T-cell (primary cell): Measurements from ENCODE around the gene SIRT4. TPM values are rescaled to one million over a fixed set of nuclear protein-coding genes. Genes with fewer than 3 reads are reported as not detected.
A peak's percentile ranks its signal among the peaks of the same experiment; 100 is the strongest.

Experiments
- ATAC-seq, 4 experiments: fragments of 200-7000 bp in 3 of 4; fragments of 150-1000 bp in 1 of 4; cut with Tn5 transposase; replicated peaks in 1 of 4; 1 replicate in 3 of 4; 2 replicates in 1 of 4; pipeline ENCODE4 v1.10.0; 2021; ENCODE audit warnings: moderate library complexity in 3 of 4, mild to moderate bottlenecking in 2 of 4, moderate number of reproducible peaks in 1 of 4
- CTCF ChIA-PET, 2 donors: fragments of 300-600 bp; sonication (Branson Sonifier 250); formaldehyde crosslinking; loops; one replicate each; lab custom pipeline; 2022; ENCODE audit warnings: antibody characterized with exemption in 2 of 2; lab: Charles Lee
- POLR2A ChIA-PET, 2 donors: fragments of 300-600 bp; sonication (Branson Sonifier 250); formaldehyde crosslinking; loops; one replicate each; lab custom pipeline; 2022; ENCODE audit warnings: antibody characterized with exemption in 2 of 2; lab: Charles Lee
- DNase-seq, 35 experiments: peaks; one replicate each; pipeline versions ENCODE4 v3.0.0 to v3.0.0-alpha.2; 2013 to 2023
- H3K27ac ChIP-seq: one replicate; pipeline ENCODE4 v1.5.1; 2013; ENCODE audit warnings: low read length
- H3K27me3 ChIP-seq, 2 experiments: replicated peaks in 1 of 2; 1 replicate in 1 of 2; 2 replicates in 1 of 2; pipeline versions ENCODE4 v1.6.1 to v1.7.0; 2013; ENCODE audit warnings: low read length in 1 of 2, mixed read lengths in 1 of 2; ENCODE audit not compliant: control insufficient read depth in 2 of 2, insufficient read depth in 2 of 2; ENCODE audit errors: extremely low read depth in 1 of 2
- H3K36me3 ChIP-seq, 2 donors: 1 replicate in 1 of 2; 2 replicates in 1 of 2; pipeline versions ENCODE4 v1.6.1 to v1.7.0; 2013; ENCODE audit warnings: low read length in 1 of 2; ENCODE audit not compliant: control insufficient read depth in 2 of 2, insufficient read depth in 1 of 2; ENCODE audit errors: extremely low read depth in 1 of 2
- H3K4me1 ChIP-seq, 2 experiments: 1 replicate in 1 of 2; 2 replicates in 1 of 2; pipeline versions ENCODE4 v1.6.1 to v1.7.0; 2013; ENCODE audit warnings: low read length in 2 of 2, mixed read lengths in 1 of 2; ENCODE audit not compliant: insufficient read depth in 2 of 2, control insufficient read depth in 1 of 2; ENCODE audit errors: extremely low read depth in 1 of 2
- H3K4me3 ChIP-seq, 2 donors: 1 replicate in 1 of 2; 2 replicates in 1 of 2; pipeline versions ENCODE4 v1.5.1 to v1.7.0; 2013; ENCODE audit warnings: mild to moderate bottlenecking in 2 of 2, low read length in 1 of 2, moderate library complexity in 1 of 2; ENCODE audit not compliant: control insufficient read depth in 1 of 2; ENCODE audit errors: extremely low read depth in 1 of 2
- H3K9me3 ChIP-seq: 2 replicates; pipeline ENCODE4 v1.7.0; 2013
- H3K27ac Mint-ChIP-seq, 2 donors: one replicate each; pipeline ENCODE4 v1.8.0; 2020 to 2021; ENCODE audit warnings: mild to moderate bottlenecking in 2 of 2, mixed read lengths in 2 of 2
- H3K27me3 Mint-ChIP-seq, 2 donors: one replicate each; pipeline ENCODE4 v1.8.0; 2021 to 2022; ENCODE audit warnings: mixed read lengths in 2 of 2
- H3K36me3 Mint-ChIP-seq: one replicate; pipeline ENCODE4 v1.8.0; 2021; ENCODE audit warnings: mixed read lengths
- H3K4me1 Mint-ChIP-seq, 3 donors: one replicate each; pipeline ENCODE4 v1.8.0; 2020 to 2022; ENCODE audit warnings: mixed read lengths in 3 of 3, mild to moderate bottlenecking in 1 of 3
- H3K4me3 Mint-ChIP-seq, 3 donors: one replicate each; pipeline ENCODE4 v1.8.0; 2020 to 2022; ENCODE audit warnings: mild to moderate bottlenecking in 3 of 3, mixed read lengths in 3 of 3, moderate library complexity in 3 of 3
- H3K9me3 Mint-ChIP-seq, 3 donors: one replicate each; pipeline ENCODE4 v1.8.0; 2020 to 2022; ENCODE audit warnings: mixed read lengths in 3 of 3
- WGBS: methylation state at CpG from one replicate; pipeline ENCODE4 v1.1.5; 2013; ENCODE audit warnings: missing lambda C conversion rate; ENCODE audit not compliant: insufficient coverage; 5-methylcytosine and 5-hydroxymethylcytosine counted together
- total RNA-seq, 35 experiments: library from RNA in 6 of 35; stranded (reverse) in 6 of 35; fragments of 120-200 nt in 1 of 35; gene quantifications; one replicate each; pipeline versions ENCODE4 v1.2.1 to v1.2.4 and lab custom pipeline; 2013 to 2026

SIRT4 gene
- total RNA-seq, 5 donors from 2014 or later (not counting 1 experiment from before 2014, with no cell fraction given): 0.73 to 5.7 (median 4.1) TPM

DNA sequence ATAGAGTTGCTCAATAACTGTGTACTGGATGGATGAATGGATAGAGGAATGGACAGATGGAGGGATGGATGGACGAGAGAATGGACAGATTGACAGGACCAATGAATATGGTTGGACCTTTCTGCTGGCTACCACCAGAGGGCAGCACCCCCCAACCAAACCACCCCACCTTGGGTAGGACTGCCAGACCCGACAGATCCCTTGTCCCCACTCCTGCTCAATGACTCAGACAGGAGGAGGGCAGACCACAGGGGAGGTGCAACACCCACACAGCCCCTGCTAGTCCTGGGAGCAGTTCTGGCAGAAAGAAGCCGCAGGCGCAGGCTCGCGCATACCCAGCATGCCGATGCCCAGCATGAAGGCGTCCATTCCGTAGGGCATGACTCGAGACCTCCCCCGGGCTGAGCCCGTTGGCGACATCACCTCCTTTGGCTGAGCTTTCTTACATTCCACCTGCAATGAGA is 54.5 kb downstream of the SIRT4 start:
- no peak overlapping the region for H3K4me3 Mint-ChIP-seq
- Histone ChIP-seq H3K4me1 (peaks cover 0 to 3% of the 10 kb centered on the region in 2 experiments), H3K36me3 (no peaks in the 10 kb centered on the region), H3K9me3 (no peaks in the 10 kb centered on the region), H3K4me3 (no peak overlapping the region), H3K27me3 (peaks cover 10 to 50% of the 10 kb centered on the region in 2 experiments), H3K27ac (no peak overlapping the region)
- DNase-seq (peak; percentile 17 to 79 (median 62)), ATAC-seq (peak; percentile 82 to 92 (median 88))
- no peaks in the 10 kb centered on the region for H3K36me3 Mint-ChIP-seq
- POLR2A ChIA-PET: no interaction called here
- H3K4me1 Mint-ChIP-seq: peaks cover 0 to 6% (median 0%) of the 10 kb centered on the region in 3 donors
- no peaks in the 10 kb centered on the region for H3K9me3 Mint-ChIP-seq
- CTCF ChIA-PET: interaction anchor here (0.6 to 1.2 kb wide), 2 partner anchors 29 to 110 kb away, joined by 4 to 6 read pairs; no protein-coding TSS in a partner anchor
- peaks cover 36 to 41% of the 10 kb centered on the region in 2 donors for H3K27me3 Mint-ChIP-seq
- WGBS: 64% methylated on average over 12 of the region's 13 CpGs
- no peak overlapping the region for H3K27ac Mint-ChIP-seq

- no peak overlapping the region for H3K27ac ChIP-seq
- no CpG with 5 or more reads among the region's 5 CpGs for WGBS
- no peaks in the 10 kb centered on the region for H3K36me3 ChIP-seq
- CTCF ChIA-PET: interaction anchor here (0.5 to 1.2 kb wide), 4 partner anchors 26 to 1623 kb away, joined by 3 to 6 read pairs (median 4); no protein-coding TSS in a partner anchor
- ATAC-seq (no peak), DNase-seq (no peak)
- H3K27me3 ChIP-seq: peaks cover 10 to 55% of the 10 kb centered on the region in 2 experiments
- peaks cover under 1 to 11% (median 2%) of the 10 kb centered on the region in 3 donors for H3K4me1 Mint-ChIP-seq
- no peak overlapping the region for H3K4me3 ChIP-seq
- POLR2A ChIA-PET: no interaction called here
- H3K36me3 Mint-ChIP-seq: no peaks in the 10 kb centered on the region
- peaks cover 41 to 42% of the 10 kb centered on the region in 2 donors for H3K27me3 Mint-ChIP-seq
- no peaks in the 10 kb centered on the region for H3K9me3 ChIP-seq
- H3K9me3 Mint-ChIP-seq: no peaks in the 10 kb centered on the region
- H3K27ac Mint-ChIP-seq: no peak overlapping the region
- H3K4me1 ChIP-seq: peaks cover 0 to 5% of the 10 kb centered on the region in 2 experiments
- no peak overlapping the region for H3K4me3 Mint-ChIP-seq
These were observed 55.0 kb downstream of the SIRT4 start for GRCh38 chr12:120357104-120357503.

- Mint-ChIP-seq H3K27ac (no peak overlapping the region), H3K27me3 (peaks cover 54 to 55% of the 10 kb centered on the region in 2 donors), H3K4me1 (peaks cover 2 to 15% (median 3%) of the 10 kb centered on the region in 3 donors), H3K9me3 (no peaks in the 10 kb centered on the region), H3K4me3 (no peak overlapping the region), H3K36me3 (no peaks in the 10 kb centered on the region)
- WGBS: 50% methylated on average over 19 of the region's 19 CpGs
- H3K4me1 ChIP-seq: peaks cover 0 to 5% of the 10 kb centered on the region in 2 experiments
- H3K27ac ChIP-seq: no peak overlapping the region
- DNase-seq (no peak), ATAC-seq (no peak)
- POLR2A ChIA-PET: no interaction called here
- no peak overlapping the region for H3K4me3 ChIP-seq
- peaks cover 13 to 66% of the 10 kb centered on the region in 2 experiments for H3K27me3 ChIP-seq
- no peaks in the 10 kb centered on the region for H3K9me3 ChIP-seq
- no peaks in the 10 kb centered on the region for H3K36me3 ChIP-seq
- CTCF ChIA-PET: interaction anchor here in 1 of 2 donors (0.6 kb wide), 2 partner anchors 533 to 900 kb away, joined by 3 read pairs; no protein-coding TSS in a partner anchor
These were observed 56.4 kb downstream of the SIRT4 start for GRCh38 chr12:120358412-120359100.

GRCh38 chr12:120359128-120359527 is 57.0 kb downstream of the SIRT4 start:
- WGBS: no CpG with 5 or more reads among the region's 1 CpG
- Histone ChIP-seq H3K9me3 (no peaks in the 10 kb centered on the region), H3K4me3 (no peak overlapping the region), H3K27me3 (peaks cover 12 to 71% of the 10 kb centered on the region in 2 experiments), H3K27ac (no peak overlapping the region), H3K36me3 (no peaks in the 10 kb centered on the region), H3K4me1 (peaks cover 0 to 5% of the 10 kb centered on the region in 2 experiments)
- no peak overlapping the region for H3K27ac Mint-ChIP-seq
- H3K4me1 Mint-ChIP-seq: peaks cover 2 to 15% (median 3%) of the 10 kb centered on the region in 3 donors
- peaks cover 55 to 59% of the 10 kb centered on the region in 2 donors for H3K27me3 Mint-ChIP-seq
- no peaks in the 10 kb centered on the region for H3K36me3 Mint-ChIP-seq
- POLR2A ChIA-PET: no interaction called here
- H3K4me3 Mint-ChIP-seq: no peak overlapping the region
- H3K9me3 Mint-ChIP-seq: no peaks in the 10 kb centered on the region
- DNase-seq: no peak
- ATAC-seq: no peak
- CTCF ChIA-PET: interaction anchor here (0.6 kb wide), 3 partner anchors 289 to 899 kb away, joined by 3 read pairs; no protein-coding TSS in a partner anchor

DNA sequence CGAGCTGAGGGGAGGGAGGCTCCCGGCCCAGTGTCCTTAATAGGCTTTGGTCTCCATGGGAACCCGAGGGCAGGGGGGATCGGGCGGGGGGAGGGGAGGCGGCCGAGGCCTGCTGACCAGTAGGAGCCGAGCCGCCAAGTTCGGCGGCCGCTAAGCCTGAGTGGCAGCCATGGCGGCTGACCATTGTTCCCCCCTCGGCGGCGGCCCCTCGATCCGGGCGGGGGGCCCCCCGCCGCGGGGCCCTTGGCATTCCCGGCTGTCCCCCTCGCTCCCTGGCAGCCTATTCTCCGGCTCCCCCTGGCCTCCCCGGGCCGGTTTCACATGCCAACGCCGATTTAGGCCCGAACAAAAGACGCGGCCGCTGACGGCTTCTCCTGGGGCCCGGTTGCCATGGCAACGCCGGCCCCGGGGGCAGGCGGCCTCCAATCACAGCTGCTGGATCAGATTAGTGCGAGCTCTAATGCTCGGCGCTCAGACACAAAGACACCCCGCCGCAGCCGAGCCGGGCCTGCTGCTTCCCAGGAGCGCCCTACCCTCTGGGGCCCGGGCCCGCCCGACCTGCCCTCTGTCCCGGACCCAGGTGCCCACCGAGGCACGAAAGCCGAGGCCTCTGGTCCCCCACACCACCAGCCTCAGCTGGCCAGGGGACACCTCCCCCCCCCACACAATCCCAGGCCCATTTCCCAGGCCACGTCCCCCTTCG is 59.5 kb downstream of the SIRT4 start:
- Histone ChIP-seq H3K36me3 (no peaks in the 10 kb centered on the region), H3K9me3 (no peaks in the 10 kb centered on the region), H3K27me3 (peaks cover 22 to 82% of the 10 kb centered on the region in 2 experiments), H3K27ac (no peak overlapping the region), H3K4me3 (no peak overlapping the region), H3K4me1 (peaks cover 0 to 3% of the 10 kb centered on the region in 2 experiments)
- no peaks in the 10 kb centered on the region for H3K9me3 Mint-ChIP-seq
- peak overlapping the region in 1 of 3 donors; percentile 25 for H3K4me3 Mint-ChIP-seq
- H3K27ac Mint-ChIP-seq: no peak overlapping the region
- DNase-seq (peak in 11 of 35 experiments; percentile 8 to 40 (median 18)), ATAC-seq (peak in 1 of 4 experiments; percentile 48)
- ChIA-PET POLR2A (no interaction called here), CTCF (interaction anchor here in 1 of 2 donors (0.5 to 0.7 kb wide), 2 partner anchors 124 to 152 kb away, joined by 3 to 4 read pairs; no protein-coding TSS in a partner anchor)
- peaks cover 2 to 9% (median 3%) of the 10 kb centered on the region in 3 donors for H3K4me1 Mint-ChIP-seq
- 13% methylated on average over 53 of the region's 56 CpGs for WGBS
- H3K36me3 Mint-ChIP-seq: no peaks in the 10 kb centered on the region
- H3K27me3 Mint-ChIP-seq: peaks cover 68 to 75% of the 10 kb centered on the region in 2 donors
